PFSK-1 (cell line): ENCODE data around the gene CDH3.

Experiments used
- FOXP2 ChIP-seq: optimal IDR thresholded peaks from 2 replicates; pipeline ENCODE3; 2011; ENCODE audit warnings: borderline replicate concordance, control low read depth, inconsistent platforms; ENCODE audit not compliant: insufficient read depth; ENCODE audit errors: extremely low read length, extremely low read depth
- POLR2AphosphoS5 ChIP-seq: IDR thresholded peaks from 2 replicates; pipeline ENCODE4 v1.6.1; 2012; ENCODE audit warnings: low read depth, mild to moderate bottlenecking, control low read depth, low read length, moderate library complexity
- REST ChIP-seq, 2 experiments: IDR thresholded peaks; 2 replicates each; pipeline versions ENCODE4 v1.6.1 to v1.8.0; 2011 to 2012; ENCODE audit warnings: low read depth in 2 of 2, low read length in 2 of 2, control low read depth in 1 of 2, inconsistent platforms in 1 of 2, mild to moderate bottlenecking in 1 of 2, moderate library complexity in 1 of 2; ENCODE audit not compliant: insufficient read depth in 1 of 2
- SIN3A ChIP-seq: IDR thresholded peaks from 2 replicates; pipeline ENCODE4 v1.6.1; 2012; ENCODE audit warnings: mild to moderate bottlenecking, low read length, moderate library complexity, borderline replicate concordance; ENCODE audit not compliant: insufficient read depth
- TAF1 ChIP-seq: IDR thresholded peaks from 2 replicates; pipeline ENCODE4 v1.6.1; 2012; ENCODE audit warnings: low read length, control low read depth, borderline replicate concordance; ENCODE audit not compliant: insufficient read depth

CDH3 gene

GRCh38 chr16:68658341-68658973, 13.3 kb downstream of the CDH3 start:
- no peak for TF ChIP-seq TAF1
- no peak for TF ChIP-seq POLR2AphosphoS5
- no peak for TF ChIP-seq REST (IDR thresholded peaks at IDR 0.05; ENCODE audit: insufficient read depth in 1 of 2, low read depth in 2 of 2, low read length in 2 of 2)
- TF ChIP-seq FOXP2: no peak
- no peak for TF ChIP-seq SIN3A

DNA sequence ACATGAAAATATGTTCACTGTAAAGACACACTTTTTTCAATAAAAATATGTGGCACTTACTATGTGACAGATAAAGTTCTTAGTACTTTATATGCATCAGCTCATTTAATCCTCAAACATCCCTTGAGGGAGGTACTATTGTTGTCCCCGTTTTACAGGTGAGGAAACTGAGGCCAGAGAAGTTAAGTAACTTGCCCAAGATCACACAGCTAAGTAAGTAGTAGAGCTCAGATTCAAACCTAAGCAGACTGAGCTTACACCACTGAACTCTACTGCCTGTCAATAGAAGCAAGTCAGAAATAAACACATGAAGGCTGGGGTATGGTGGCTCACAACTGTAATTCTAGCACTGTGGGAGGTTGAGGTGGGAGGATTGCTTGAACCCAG, 13.9 kb downstream of the CDH3 start:
- TF ChIP-seq REST (IDR thresholded peaks at IDR 0.05; ENCODE audit: insufficient read depth in 1 of 2, low read depth in 2 of 2, low read length in 2 of 2) (no peak), FOXP2 (no peak), TAF1 (no peak), SIN3A (no peak), POLR2AphosphoS5 (no peak)

DNA sequence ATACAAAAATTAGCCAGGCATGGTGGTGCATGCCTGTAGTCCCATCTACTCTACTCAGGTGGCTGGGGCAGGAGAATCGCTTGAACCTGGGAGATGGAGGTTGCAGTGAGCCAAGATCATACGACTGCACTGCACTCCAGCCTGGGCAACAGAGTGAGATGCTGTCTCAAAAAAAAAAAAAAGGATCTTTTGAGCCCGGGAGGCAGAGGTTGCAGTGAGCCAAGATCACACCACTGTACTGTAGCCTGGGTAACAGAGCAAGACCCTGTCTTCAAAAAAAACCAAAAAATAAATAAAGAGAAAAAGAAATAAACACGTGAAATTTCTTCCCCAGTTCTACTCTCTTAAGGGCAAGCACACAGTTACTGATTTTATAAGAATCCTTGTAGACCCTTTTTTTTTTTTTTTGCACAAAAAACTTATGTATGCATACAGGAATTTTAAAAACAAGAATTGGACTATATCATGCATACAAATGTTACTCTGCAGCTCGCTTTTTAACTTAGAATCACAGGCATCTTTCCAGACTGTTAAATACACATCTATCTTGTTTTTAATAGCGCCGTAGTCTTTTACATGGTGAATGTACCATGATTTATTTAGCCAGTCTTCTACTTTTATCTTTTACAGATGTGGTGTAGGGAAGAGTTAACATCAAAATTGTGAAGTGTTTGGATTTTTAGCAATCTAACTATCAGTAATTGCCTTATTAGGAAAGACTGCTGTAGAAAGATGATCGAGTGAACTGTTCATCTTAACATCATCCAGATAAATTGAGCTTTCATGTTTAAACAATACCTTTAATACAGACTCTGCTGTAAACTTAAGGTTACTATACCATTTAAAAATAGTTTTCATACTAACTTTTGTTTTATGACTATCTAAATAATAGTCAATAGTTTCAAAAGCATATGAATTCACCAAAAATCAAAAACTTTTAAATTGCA, 14.6 kb downstream of the CDH3 start:
- TF ChIP-seq FOXP2 (no peak), TAF1 (no peak), REST (IDR thresholded peaks at IDR 0.05; ENCODE audit: insufficient read depth in 1 of 2, low read depth in 2 of 2, low read length in 2 of 2) (no peak), SIN3A (no peak), POLR2AphosphoS5 (no peak)

GRCh38 chr16:68660359-68660795, 15.3 kb downstream of the CDH3 start:
- TF ChIP-seq POLR2AphosphoS5 (no peak), TAF1 (no peak), REST (IDR thresholded peaks at IDR 0.05; ENCODE audit: insufficient read depth in 1 of 2, low read depth in 2 of 2, low read length in 2 of 2) (no peak), FOXP2 (no peak), SIN3A (no peak)
